ENCODE measurements around the gene MEX3A. TPM values are rescaled to one million over a fixed set of nuclear protein-coding genes. Genes with fewer than 3 reads are reported as not detected.

The MEX3A gene
- total RNA-seq, 1 experiment from 2014 or later = 13.3 TPM

DNA sequence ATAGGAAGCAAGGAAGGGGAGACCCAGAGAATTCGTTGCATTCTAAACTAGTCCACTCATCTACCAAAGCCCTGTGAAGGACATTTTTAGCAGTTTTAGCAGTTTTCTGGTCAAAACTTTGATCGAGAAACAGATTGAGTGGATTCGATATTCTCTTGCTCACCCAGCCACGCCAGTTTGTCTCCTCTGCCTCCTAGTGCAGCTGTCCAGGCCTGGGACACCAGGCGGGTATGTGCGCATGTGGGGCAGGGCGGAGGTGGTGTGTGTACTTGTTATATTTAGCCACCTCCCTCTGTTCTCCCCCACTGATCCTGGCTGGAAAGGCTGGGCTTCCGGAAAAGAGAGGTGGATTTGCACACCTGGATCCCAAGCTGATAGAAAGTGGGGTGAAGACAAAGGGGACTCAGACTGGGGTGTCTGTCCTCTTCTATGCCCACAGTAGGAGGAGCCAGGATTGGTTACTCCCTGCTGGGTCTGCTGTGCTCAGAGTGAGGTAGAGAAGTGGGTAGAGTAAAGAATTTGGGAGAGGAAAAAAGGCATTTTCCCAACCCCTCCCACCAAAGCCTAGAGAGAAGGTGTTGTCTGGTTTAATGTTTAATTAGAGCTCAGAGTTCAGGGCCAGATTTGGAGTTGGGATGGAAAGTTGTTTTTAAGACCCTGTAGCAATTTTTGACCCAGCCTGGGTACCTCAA is 36.1 kb upstream of the MEX3A start:
- DNase-seq (ENCODE audit: low spot score) = peak; percentile 83

DNA sequence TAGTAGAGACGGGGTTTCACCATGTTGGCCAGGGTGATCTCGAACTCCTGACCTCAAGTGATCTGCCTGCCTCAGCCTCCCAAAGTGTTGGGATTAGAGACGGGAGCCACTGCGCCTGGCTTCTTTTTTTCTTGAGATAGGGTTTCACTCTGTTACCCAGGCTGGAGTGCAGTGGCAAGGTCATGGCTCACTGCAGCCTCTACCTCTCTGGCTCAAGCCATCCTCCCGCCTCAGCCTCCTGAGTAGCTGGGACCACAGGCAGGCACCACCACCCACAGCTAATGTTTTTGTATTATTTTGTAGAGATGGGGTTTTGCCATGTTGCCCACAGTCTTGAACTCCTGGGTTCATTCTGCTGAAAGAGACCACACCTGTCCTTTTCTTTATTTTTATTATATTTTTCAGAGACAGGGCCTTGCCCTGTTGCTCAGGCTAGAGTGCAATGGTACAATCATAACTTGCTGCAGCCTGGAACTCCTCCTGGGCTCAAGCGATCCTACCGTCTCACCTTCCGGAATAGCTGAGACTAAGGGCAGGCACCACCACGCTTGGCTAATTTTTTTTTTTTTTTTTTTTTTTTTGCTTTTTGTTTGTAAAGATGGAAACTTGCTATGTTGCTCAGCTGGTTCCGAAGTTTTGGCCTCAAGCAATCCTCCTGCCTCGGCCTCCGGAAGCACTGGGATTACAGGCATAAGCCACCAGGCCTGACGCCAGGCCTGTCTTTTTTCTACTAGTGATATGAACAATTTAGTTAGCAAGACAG is 35.3 kb upstream of the MEX3A start:
- DNase-seq (ENCODE audit: low spot score) = no peak

DNA sequence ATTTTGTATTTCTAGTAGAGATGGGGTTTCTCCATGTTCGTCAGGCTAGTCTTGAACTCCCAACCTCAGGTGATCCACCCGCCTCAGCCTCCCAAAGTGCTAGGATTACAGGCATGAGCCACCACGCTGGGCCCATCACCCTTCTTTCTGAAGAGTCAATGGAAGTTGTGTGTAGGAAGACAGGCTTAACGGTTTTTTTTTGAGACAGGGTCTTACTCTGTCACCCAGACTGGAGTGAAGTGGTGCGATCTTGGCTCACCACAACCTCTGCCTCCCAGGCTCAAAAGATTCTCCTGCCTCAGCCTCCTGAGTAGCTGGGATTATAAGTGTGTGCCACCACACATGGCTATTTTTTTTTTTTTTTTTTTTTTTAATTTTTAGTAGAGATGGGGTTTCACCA is 34.5 kb upstream of the MEX3A start:
- peak; percentile 50 for DNase-seq (ENCODE audit: low spot score)

DNA sequence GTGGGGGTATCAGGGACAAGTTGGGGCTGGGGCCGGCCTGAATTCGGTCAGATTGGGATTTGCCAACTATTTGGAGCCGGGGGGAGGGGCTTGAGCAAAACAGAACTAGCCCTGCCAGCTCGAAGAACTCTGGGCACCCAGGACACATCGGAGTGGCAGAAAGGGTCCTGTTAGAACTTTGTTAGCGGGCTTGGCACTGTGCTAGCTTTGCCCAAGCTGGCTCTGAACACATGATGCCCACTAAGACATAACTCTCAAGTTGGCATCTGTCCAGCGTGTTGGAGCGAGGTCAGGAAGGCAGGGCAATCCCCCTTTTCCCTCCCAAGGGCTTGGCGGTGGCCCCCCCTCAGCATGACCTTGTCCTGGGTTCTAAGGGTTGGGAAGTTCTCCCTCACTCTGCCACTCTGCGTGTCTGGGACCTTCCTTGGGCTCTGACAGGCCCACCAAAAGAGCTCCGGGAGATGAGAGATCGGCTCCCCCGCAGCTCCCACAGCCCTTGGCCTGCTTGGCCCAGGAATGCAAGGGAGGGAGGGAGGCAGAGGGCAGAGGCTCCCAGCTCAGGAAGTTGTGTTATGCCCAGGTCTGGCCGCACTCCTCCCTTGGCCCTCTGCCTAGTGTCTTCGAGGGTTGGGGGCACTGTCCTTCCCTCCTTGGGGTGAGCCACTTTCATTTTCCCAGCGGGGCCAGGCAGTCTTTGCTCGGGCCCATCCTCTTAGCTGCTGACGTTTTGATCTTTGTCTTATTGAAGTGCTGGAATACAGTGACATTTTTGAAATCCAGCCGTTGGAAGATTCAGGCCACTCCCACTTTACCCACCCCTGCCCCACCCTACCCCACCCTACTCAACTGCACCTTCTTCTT is 33.5 kb upstream of the MEX3A start:
- peak; percentile 87 for DNase-seq (ENCODE audit: low spot score)

DNA sequence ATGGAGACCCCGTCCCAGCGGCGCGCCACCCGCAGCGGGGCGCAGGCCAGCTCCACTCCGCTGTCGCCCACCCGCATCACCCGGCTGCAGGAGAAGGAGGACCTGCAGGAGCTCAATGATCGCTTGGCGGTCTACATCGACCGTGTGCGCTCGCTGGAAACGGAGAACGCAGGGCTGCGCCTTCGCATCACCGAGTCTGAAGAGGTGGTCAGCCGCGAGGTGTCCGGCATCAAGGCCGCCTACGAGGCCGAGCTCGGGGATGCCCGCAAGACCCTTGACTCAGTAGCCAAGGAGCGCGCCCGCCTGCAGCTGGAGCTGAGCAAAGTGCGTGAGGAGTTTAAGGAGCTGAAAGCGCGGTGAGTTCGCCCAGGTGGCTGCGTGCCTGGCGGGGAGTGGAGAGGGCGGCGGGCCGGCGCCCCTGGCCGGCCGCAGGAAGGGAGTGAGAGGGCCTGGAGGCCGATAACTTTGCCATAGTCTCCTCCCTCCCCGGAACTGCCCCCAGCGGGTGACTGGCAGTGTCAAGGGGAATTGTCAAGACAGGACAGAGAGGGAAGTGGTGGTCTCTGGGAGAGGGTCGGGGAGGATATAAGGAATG is 32.8 kb upstream of the MEX3A start:
- DNase-seq (ENCODE audit: low spot score) = no peak

DNA sequence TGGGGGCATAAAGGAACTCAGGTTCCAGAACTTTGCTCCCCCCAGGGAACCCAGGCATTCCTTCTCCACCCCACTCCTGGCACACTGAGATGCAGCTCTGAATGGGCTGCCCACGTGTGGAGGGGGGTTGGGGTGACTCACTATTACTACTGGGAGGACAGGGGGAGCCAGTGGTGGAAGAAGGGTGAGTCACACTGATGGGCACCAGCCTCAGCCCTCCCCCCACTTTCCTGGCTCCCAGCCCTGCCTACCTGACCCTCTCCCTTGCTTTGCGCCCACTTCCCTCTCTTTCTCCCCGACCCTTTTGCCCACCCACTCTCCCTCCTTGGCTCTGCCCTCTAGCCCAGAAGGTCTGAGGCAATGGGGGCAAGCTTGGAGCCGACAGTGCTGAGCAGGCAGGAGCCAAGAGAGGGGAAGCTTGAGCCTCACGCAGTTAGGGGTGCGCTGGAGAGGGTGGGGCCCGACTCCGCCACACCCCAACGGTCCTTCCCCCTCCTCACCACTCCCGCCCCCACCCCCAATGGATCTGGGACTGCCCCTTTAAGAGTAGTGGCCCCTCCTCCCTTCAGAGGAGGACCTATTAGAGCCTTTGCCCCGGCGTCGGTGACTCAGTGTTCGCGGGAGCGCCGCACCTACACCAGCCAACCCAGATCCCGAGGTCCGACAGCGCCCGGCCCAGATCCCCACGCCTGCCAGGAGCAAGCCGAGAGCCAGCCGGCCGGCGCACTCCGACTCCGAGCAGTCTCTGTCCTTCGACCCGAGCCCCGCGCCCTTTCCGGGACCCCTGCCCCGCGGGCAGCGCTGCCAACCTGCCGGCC is 32.0 kb upstream of the MEX3A start, which contains the start of gene LMNA:
Gene LMNA (plus strand): TSS at position 611 of the 818 bp plus-strand sequence. CDS start 208 bp downstream, outside the sequence.
- DNase-seq (ENCODE audit: low spot score) = peak; percentile 96

DNA sequence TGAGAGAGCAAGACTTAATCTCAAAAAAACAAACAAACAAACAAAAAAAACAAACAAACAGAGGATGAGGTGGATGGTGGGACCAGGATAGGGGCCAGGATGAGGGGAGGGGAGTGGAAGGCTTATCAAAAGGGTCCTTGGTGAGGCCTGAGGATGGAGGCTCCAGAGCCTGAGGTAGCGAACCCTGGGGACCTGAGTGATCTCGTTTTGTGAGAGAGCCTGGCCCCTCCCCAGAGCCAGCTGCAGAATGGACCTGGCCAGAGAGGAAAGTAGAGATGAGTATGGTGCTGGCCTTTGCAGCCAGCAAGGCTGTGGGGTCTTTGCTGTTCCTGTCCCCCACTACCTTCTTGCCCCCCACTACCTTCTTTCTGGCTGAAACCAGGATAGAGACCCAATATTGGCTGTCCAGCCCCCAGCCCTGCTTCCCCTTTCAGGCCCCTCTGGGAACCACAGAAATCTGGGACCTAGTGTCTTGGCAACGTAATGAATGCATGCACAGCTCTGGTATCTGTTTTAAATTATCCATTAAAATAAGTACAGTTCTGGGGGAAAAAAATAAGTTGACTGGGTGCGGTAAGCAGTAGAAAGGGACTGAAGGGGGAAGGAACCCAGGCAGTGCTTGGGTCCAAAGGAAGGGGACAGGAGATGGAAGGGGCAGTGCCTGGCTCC is 31.2 kb upstream of the MEX3A start:
- DNase-seq (ENCODE audit: low spot score) = no peak

DNA sequence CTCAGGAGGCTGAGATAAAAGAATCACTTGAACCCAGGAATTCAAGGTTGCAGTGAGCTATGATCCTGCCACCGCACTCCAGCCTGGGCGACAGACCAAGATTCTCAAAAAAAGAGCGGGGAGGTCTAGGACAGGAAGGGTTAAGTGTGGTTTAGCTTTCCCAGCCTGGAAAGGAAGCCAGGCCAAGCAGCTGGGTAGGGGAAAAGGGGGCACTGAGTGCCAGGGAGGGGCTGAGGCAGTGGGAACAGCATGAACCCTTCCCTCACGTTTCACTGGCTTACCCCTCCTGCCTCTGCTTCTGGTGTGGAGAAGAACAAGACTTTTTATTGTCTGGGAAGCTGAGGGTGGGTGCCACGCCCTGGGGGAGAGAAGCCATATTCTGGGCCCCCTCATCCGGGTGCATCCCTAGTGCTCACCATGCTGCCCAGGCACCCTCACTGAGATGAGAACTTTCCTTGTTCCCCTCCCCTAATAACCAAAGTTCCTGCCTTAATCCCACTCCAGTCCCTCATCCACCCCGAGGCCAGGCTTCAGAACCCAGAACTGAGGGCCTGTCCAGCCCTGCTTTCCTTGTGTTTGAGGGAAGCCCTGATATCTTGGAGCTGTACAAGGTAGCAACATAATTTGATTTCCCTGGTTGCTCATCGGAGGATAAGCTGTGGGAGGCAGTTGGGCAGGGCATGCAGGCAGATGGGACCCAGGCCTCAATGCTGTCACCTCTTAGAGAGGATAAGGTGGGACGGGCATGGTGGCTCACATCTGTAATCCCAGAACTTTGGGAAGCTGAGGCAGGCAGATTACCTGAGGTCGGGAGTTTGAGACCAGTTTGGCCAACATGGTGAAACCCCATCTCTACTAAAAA is 30.2 kb upstream of the MEX3A start:
- DNase-seq (ENCODE audit: low spot score) = no peak

DNA sequence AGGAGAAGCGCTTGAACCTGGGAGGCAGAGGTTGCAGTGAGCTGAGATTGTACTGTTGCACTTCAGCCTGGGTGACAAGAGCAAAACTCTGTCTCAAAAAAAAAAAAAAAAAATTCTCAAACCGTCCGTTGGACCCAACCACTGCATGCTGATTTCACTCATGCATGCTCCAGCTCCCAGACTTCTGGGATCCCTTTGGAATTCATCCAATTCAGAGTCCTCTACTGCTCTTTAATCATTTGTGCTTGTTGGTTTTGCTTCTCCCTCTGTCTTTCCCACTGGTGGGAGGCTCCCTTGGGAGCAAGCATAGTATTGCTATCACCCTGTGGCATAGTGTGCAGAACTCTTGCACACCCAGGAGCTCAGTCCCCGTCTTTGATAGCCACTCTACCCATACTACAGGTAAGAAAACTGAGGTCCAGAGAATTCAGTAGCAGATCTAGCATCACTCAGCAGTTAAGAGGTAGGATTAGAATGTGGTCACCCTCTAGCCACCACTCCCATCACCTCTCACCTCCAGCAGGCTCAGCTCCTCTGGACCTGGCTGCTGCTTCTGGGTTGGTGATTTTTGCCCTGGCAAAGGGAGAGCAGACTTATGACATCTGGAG is 29.2 kb upstream of the MEX3A start:
- no peak for DNase-seq (ENCODE audit: low spot score)

DNA sequence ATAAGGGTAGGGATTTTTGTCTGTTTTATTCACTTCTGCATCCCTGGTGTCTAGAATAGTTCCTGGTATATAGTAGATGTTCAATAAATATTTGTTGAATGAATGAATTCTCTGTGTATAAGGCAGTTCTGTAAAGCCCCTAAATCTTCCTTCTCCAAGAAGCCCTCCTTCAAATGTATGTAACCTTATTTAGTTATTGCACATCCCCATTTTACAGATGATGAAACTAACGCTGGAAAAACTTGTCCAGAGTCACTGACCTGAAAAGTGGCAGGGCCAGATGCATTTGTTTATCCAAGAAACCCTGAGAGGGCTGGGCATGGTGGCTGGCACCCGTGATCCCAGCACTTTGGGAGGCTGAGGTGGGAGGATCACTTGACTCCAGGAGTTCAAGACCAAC is 28.0 kb upstream of the MEX3A start:
- DNase-seq (ENCODE audit: low spot score) = no peak

DNA sequence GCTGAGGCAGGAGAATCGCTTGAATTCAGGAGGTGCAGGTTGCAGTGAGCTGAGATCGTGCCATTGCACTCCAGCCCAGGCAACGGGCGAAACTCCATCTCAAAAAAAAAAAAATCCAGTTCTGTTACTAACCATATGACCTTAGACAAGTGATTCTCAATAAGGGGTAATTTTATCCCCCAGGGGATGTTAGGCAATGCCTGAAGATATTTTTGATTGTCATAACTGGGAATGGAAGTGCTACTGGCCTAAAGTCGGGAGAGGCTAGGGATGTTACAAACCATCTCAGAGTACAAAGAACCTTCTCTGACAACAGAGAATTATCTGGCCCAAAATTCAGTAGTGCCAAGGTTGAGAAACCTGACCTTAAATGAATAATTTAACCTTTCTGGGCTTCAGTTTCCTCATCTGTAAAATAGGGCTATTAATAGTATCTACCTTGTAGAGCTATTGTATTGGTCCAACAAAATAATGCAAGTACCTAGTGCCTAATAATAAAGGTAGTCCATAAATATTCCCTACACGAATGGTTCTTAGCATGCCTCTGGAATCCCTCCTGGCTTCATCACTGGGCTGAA is 26.5 kb upstream of the MEX3A start:
- DNase-seq (ENCODE audit: low spot score) = no peak

DNA sequence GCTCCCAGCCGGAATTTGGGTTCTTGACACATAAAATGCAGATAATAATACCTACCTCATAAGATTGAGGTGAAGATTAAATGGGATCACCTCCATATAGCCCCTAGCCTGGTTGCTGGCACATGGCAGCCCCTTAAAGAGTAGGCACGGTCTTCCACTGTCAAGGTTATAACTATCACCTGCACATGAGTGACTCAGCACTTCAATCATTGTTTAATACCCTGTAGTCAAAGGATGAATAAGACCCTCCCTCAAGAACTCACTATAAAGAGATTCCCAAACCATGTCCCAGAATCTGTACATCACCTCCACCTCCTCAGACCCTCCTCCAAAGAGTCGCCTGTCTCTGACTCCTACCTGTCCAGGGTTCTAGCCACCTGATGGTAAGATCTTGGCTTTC is 25.8 kb upstream of the MEX3A start:
- no peak for DNase-seq (ENCODE audit: low spot score)

DNA sequence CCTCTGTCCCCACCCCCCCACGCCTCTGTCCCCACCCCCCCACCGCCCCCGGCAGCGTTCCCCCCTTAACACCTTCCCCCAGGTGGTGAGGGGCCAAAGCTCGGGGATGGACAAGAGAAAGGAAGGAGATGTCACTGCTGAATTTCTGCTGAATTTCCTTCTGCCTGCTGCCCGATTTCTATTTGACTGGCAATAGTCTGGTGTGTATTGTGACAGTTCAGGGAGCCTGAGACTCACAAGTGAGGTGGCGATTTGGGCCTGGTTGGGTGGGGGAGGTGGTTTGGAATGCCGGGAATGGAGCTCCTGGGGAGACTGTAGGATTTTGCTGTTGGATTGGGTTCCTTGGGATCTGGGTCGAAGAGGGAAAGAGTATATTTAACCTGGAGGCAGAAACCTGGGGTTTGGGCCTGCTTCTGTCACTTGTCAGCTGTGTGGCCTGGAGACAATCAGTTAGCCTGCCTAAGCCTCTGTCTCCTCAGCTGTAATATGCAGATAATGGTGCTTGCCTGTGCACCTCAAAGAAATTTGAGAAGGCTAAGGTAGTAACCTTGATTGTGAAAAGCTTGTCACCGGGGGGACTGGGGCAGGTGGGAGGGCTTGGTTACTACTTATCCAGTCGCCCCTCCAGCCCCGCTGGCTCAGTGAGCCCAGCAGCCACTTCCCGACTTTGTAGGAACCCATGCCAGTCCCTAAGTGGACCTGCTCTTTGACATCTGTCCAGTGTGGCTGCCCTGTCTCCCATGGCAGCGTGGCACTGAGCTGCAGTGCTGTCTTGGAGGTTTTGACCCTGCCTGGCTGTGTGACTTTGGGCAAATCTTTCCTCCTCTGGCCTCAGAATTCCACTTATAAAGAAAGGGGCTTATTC is 24.6 kb upstream of the MEX3A start:
- peak; percentile 55 for DNase-seq (ENCODE audit: low spot score)

DNA sequence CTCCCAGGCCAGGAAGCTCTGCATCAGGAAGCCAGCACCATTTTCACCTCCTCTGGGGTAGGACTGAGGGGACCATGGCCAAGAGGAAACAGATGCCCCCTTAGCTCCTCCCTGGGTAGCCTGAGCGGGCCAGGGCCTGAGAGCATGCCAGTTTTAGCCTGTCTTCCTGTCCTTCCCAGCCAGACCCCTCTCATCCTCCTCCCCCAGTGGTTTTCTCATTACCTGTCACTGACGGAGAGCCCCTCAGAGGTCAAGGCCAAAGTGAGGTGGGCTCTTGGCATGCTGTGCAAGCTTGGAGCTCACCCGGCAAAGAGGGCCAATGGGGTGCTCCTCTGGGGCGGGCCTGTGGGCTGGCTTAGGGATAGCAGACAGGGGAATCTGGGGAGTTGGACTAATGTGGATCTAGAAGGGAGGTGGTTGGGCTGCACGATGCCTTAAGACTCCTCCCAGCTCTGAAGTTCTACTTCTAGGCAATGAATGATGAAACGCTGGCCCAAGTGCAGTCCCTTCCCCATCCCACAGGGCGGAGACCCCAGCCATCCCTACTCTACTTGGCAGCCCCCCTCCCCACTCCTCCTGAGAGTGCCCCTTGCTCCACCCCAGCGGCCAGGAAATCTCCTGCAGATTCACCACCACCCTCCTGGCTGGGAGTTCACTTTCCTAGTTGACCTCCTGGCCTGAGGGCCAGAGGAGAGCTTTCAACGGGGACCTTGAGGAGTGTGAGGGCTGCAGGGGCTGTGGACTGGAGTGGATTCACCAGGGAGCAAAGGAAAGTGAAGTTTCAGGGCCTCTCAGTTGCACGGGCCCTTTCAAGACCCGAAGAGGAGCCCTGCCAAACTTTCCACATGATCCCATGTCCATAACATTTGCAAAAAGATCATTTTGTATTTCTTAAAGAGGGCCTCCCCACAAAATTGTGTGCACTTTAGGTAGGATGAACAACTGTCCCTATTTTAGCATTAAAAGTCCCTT is 22.9 kb upstream of the MEX3A start:
- peak; percentile 78 for DNase-seq (ENCODE audit: low spot score)

DNA sequence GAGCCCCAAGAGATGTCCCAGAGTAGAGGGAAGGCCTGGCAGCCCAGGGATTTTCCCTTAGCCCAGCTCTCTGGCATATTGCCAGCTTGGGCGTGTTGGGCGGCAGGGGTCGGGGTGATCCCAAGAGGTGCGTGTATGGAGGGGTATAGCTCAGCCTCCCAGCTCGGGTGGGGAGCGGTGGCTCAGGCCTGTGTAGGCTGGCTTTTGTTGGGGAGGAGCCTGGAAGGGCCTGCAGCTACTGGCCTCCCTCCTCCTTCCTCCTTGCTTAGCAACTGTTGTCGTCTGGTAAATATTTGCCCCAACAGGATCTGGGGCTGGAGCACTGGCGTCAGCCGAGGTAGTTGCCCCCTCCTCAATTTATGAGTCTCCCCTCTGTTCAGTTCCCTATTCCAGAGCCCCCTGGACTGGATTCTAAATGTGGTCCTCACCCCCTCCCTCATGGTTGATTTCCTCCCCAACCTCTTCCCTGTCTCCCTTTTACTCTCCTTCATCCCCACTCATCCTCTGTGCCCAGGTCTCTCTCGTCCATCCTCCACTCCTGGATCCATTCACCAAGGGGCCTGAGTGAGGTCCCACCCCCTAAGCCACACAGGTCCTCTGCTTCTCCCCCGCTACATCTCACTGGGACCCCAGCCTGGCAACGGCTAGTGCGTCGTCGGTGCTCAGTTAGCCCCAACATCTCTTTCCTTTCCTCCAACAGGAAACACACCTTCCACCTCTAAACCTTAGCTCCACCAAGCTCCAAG is 22.0 kb upstream of the MEX3A start:
- DNase-seq (ENCODE audit: low spot score) = peak; percentile 93

DNA sequence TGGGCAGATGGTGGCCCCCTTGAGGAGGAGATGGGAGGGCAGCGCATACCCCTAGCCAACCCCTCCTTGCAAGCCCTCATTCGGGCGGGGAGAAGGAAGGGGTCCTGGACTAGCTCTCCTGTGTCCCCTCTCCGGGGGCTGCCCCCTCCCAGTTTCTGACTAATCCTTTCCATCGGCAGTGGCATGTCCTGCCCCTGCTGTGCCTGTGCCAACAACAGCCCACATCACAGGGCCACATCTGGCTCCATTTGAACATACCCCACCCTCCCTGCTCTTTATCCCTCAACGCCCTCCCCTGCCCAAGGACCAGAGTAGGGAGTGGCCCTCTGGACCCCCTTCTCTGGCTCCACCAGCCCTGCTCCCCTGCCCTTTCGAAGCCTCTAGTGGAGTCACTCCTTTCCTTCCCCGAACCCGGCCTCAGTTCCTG is 21.3 kb upstream of the MEX3A start:
- DNase-seq (ENCODE audit: low spot score) = peak; percentile 55

All from HT-29 (cell line).